ENCODE data around the gene EIF1AY. TPM values are rescaled to one million over a fixed set of nuclear protein-coding genes. Genes with fewer than 3 reads are reported as not detected.
"Not testable (repeated sequence)": the region's sequence is repeated elsewhere in the genome, so short reads cannot be mapped to it uniquely, and the experiment has no call there.

The EIF1AY gene
- total and polyA plus RNA-seq, 7 donors: 0.06 to 50.6 (median 31.8) TPM; not detected in 4

DNA sequence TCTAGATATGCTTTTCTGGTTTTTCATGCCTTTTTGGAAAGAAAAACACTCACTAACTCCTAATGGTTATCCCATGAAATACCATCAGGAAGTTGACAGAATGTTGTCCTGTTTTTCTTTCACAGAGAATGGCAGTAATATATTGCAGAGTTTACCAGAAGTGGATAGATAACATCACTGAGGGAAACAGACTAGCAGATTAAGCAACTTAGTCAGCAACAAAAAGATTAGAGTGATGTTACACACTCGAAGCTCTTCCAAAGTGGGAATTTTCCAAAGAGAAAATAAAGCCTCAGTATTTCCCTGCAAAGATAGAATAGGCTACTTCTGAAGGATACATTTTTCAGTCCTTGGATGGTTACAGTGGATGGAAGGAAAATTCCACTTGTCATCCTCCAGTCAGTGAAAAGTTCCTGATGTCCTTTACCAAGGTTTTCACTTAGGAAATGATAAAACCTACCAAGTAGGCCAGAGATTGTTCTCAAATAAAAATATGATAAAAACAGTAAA, 31.1 kb upstream of the EIF1AY start:
- H3K27ac ChIP-seq: no peak overlapping the region
- H3K4me3 ChIP-seq: no peak overlapping the region
- intact Hi-C loops (cut with DNase I): no loop called here
- DNase-seq (no peak), ATAC-seq (no peak)
- 43 to 46% methylated on average over 1 of the region's 1 CpG; no CpG with 5 or more reads in 1 of the 3 donors for WGBS, 3 donors
- H3K36me3 ChIP-seq (ENCODE audit: insufficient read depth in 1 of 2, low read depth in 1 of 2): no peaks in the 10 kb centered on the region
- no peaks in the 10 kb centered on the region for H3K9me3 ChIP-seq
- H3K4me1 ChIP-seq: no peaks in the 10 kb centered on the region
- TF ChIP-seq, protein P1, sequence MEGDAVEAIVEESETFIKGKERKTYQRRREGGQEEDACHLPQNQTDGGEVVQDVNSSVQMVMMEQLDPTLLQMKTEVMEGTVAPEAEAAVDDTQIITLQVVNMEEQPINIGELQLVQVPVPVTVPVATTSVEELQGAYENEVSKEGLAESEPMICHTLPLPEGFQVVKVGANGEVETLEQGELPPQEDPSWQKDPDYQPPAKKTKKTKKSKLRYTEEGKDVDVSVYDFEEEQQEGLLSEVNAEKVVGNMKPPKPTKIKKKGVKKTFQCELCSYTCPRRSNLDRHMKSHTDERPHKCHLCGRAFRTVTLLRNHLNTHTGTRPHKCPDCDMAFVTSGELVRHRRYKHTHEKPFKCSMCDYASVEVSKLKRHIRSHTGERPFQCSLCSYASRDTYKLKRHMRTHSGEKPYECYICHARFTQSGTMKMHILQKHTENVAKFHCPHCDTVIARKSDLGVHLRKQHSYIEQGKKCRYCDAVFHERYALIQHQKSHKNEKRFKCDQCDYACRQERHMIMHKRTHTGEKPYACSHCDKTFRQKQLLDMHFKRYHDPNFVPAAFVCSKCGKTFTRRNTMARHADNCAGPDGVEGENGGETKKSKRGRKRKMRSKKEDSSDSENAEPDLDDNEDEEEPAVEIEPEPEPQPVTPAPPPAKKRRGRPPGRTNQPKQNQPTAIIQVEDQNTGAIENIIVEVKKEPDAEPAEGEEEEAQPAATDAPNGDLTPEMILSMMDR (IDR thresholded peaks at IDR 0.05): no peak
- H3K27me3 ChIP-seq (ENCODE audit: insufficient read depth in 3 of 3, low read length in 2 of 3): no peaks in the 10 kb centered on the region

GRCh38 chrY:20546071-20546470, 29.5 kb upstream of the EIF1AY start:
- H3K4me1 ChIP-seq: no peaks in the 10 kb centered on the region
- H3K4me3 ChIP-seq: no peak overlapping the region
- TF ChIP-seq, protein P1 (IDR thresholded peaks at IDR 0.05): no peak
- no peak for DNase-seq
- H3K9me3 ChIP-seq: no peaks in the 10 kb centered on the region
- H3K36me3 ChIP-seq (ENCODE audit: insufficient read depth in 1 of 2, low read depth in 1 of 2): no peaks in the 10 kb centered on the region
- no peak overlapping the region for H3K27ac ChIP-seq
- H3K27me3 ChIP-seq (ENCODE audit: insufficient read depth in 3 of 3, low read length in 2 of 3): no peaks in the 10 kb centered on the region
- intact Hi-C loops (cut with DNase I): no loop called here
- WGBS, 3 donors: 46 to 56% methylated on average over 2 of the region's 2 CpGs; no CpG with 5 or more reads in 1 of the 3 donors
- no peak for ATAC-seq

- no peak overlapping the region for H3K27ac ChIP-seq
- ATAC-seq (no peak), DNase-seq (no peak)
- H3K4me1 ChIP-seq: no peaks in the 10 kb centered on the region
- H3K4me3 ChIP-seq: no peak overlapping the region
- H3K27me3 ChIP-seq (ENCODE audit: insufficient read depth in 3 of 3, low read length in 2 of 3): no peaks in the 10 kb centered on the region
- intact Hi-C loops (cut with DNase I): no loop called here
- no peaks in the 10 kb centered on the region for H3K9me3 ChIP-seq
- TF ChIP-seq, protein P1 (IDR thresholded peaks at IDR 0.05): no peak
- no peaks in the 10 kb centered on the region for H3K36me3 ChIP-seq (ENCODE audit: insufficient read depth in 1 of 2, low read depth in 1 of 2)
- 62 to 71% methylated on average over 1 of the region's 1 CpG; no CpG with 5 or more reads in 1 of the 3 donors for WGBS, 3 donors
These were observed 26.3 kb upstream of the EIF1AY start for GRCh38 chrY:20549289-20549688.

DNA sequence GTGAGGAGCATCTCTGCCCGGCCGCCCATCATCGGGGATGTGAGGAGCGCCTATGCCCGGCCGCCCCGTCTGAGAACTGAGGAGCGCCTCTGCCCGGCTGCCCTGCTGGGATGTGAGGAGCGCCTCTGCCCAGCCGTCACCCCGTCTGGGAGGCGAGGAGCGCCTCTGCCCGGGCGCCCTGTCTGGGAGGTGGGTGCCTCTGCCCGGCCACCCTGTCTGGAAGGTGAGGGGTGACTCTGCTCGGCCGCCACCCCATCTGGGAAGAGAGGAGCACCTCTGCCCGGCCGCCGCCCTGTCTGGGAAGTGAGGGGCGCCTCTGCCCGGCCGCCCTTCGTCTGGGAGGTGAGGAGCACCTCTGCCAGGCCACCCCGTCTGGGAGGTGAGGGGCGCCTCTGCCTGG, 23.7 kb upstream of the EIF1AY start:
- Histone ChIP-seq H3K4me3 (no peak overlapping the region), H3K27me3 (ENCODE audit: insufficient read depth in 3 of 3, low read length in 2 of 3) (no peaks in the 10 kb centered on the region), H3K36me3 (ENCODE audit: insufficient read depth in 1 of 2, low read depth in 1 of 2) (no peaks in the 10 kb centered on the region), H3K9me3 (no peaks in the 10 kb centered on the region), H3K27ac (no peak overlapping the region), H3K4me1 (no peaks in the 10 kb centered on the region)
- 94 to 98% methylated on average over 15 to 28 of the region's 28 CpGs; no CpG with 5 or more reads in 1 of the 3 donors for WGBS, 3 donors
- intact Hi-C loops (cut with DNase I): no loop called here
- no peak for ATAC-seq
- no peak for DNase-seq
- TF ChIP-seq, protein P1 (IDR thresholded peaks at IDR 0.05): no peak

DNA sequence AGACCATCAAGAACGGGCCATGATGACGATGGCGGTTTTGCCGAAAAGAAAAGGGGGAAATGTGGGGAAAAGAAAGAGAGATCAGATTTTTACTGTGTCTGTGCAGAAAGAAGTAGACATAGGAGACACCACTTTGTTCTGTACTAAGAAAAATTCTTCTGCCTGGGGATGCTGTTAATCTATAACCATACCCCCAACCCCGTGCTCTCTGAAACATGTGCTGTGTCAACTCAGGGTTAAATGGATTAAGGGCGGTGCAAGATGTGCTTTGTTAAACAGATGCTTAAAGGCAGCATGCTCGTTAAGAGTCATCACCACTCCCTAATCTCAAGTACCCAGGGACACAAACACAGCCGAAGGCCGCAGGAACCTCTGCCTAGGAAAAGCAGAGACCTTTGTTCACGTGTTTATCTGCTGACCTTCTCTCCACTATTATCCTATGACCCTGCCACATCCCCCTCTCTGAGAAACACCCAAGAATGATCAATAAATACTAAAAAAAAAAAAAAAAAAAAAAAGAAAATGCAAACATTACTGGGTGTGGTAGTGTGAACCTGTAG, 22.7 kb upstream of the EIF1AY start:
- WGBS, 3 donors: 82 to 88% methylated on average over 9 to 10 of the region's 10 CpGs; no CpG with 5 or more reads in 1 of the 3 donors
- H3K4me3 ChIP-seq; H3K36me3 ChIP-seq (ENCODE audit: insufficient read depth in 1 of 2, low read depth in 1 of 2); DNase-seq; intact Hi-C loops (cut with DNase I); ATAC-seq; H3K27ac ChIP-seq; H3K27me3 ChIP-seq (ENCODE audit: insufficient read depth in 3 of 3, low read length in 2 of 3); H3K9me3 ChIP-seq; H3K4me1 ChIP-seq: not testable (repeated sequence)

Data from psoas muscle (tissue), 8 donors.